ENCODE measurements around the gene FAM20C.
"Not testable (repeated sequence)": the region's sequence is repeated elsewhere in the genome, so short reads cannot be mapped to it uniquely, and the experiment has no call there.

The FAM20C gene

DNA sequence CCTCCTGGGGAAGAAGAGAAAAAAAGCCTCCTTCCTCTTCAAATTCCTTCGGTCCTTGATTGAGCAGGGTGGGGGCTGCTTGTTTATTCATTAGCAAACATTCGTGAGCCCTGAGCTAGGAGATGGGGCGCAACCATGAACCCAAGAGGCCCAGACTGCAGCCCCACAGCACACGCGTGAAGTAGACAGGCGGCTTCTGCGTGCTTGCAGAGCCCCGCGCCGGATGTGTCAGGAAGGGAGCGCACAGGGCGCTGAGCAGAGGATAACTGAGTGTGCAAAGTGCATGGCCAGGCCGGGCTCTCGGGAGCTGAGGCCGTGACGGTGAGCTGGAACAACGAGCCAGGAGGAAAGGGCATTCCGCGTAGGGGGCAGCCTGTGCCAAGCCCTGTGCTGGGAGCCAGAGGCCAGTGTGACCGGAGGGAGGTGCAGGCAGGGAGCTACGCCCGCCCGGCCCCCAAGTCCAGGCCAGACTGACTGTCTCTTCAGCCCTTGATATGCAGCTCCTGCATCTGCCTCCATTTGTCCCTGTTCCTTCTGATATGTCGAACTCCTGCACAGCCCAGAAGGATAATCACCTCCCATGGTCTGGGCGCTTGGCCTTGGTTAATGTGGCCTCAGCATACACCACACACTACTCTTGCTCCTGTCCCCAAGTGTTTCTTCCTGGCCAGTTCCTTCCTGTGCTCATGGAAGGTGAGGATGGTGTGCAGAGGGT is 102.2 kb downstream of the FAM20C start:
- no peak for DNase-seq (ENCODE audit: low spot score)

- DNase-seq (ENCODE audit: low spot score) = no peak
Observed at GRCh38 chr7:295155-296154, 103.1 kb downstream of the FAM20C start.

- no peak for DNase-seq (ENCODE audit: low spot score)
Observed at GRCh38 chr7:296373-296945, 104.1 kb downstream of the FAM20C start.

DNA sequence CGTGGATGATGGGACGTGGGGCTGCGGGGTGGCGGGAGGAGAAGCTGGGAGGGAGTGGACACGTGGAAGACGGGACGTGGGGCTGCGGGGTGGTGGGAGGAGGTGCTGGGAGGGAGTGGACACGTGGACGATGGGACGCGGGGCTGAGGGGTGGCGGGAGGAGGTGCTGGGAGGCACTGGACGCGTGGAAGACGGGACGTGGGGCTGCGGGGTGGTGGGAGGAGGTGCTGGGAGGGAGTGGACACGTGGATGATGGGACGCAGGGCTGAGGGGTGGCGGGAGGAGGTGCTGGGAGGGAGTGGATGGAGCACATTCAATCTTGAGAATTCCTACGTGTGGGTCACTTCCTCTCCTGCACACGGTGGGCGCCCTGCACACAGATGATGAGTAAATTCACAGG is 104.8 kb downstream of the FAM20C start:
- not testable (repeated sequence) for DNase-seq (ENCODE audit: low spot score)

GRCh38 chr7:297611-298374 is 105.4 kb downstream of the FAM20C start:
- no peak for DNase-seq (ENCODE audit: low spot score)

DNA sequence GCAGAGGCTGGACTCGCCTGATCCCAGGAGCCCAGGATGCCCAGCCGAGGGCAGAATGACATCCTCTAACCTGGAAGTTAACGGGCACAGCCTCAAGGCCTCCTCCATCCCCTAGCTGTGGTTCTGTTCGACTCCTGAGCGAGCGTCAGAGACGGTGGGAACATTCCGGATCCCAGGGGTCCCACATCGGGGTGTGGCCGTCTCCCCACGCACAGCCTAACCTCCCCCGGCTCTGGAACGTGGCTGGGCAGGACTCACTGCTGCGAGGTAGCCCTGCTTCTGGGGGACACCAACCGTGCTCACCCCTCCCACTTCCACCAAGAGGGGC is 106.0 kb downstream of the FAM20C start:
- DNase-seq (ENCODE audit: low spot score) = no peak

- DNase-seq (ENCODE audit: low spot score) = no peak
Observed at GRCh38 chr7:298743-299142, 106.4 kb downstream of the FAM20C start.

- no peak for DNase-seq (ENCODE audit: low spot score)
Observed at GRCh38 chr7:299169-299568, 106.8 kb downstream of the FAM20C start.

GRCh38 chr7:299628-300027 is 107.3 kb downstream of the FAM20C start:
- DNase-seq (ENCODE audit: low spot score) = no peak

- no peak for DNase-seq (ENCODE audit: low spot score)
Observed at GRCh38 chr7:300048-300447, 107.7 kb downstream of the FAM20C start.

DNA sequence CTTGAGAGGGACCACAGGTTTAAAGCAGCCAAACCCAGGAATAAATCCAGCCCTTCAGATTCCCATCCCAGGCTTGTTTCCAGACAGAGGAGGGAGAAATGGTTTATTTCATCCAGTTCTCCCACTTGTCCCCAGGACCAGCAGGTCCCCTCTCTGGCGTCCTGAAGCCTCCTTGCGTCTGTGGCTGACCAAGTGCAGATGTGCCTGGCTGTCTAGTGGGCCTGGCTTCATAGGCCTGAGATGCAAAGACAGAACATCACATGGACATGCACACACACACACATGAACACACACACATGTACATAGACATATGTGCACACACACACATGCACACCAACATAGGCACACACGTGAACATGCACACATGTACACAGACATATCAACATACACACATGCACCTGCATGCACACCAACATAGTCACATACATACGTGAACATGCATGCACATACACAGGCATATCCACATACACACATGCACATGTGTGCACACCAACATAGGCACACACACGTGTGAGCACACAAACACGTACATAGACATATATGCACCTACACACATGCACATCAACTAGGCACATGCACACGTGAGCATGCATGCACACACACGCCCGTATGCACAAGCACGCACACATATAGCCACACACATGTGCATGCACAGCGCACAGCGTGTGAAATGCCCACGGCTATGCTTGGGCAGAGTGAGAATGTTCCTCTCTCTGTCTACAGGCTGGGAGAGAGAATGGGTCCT is 108.3 kb downstream of the FAM20C start:
- no peak for DNase-seq (ENCODE audit: low spot score)

GRCh38 chr7:301291-302053 is 109.1 kb downstream of the FAM20C start:
- no peak for DNase-seq (ENCODE audit: low spot score)

DNA sequence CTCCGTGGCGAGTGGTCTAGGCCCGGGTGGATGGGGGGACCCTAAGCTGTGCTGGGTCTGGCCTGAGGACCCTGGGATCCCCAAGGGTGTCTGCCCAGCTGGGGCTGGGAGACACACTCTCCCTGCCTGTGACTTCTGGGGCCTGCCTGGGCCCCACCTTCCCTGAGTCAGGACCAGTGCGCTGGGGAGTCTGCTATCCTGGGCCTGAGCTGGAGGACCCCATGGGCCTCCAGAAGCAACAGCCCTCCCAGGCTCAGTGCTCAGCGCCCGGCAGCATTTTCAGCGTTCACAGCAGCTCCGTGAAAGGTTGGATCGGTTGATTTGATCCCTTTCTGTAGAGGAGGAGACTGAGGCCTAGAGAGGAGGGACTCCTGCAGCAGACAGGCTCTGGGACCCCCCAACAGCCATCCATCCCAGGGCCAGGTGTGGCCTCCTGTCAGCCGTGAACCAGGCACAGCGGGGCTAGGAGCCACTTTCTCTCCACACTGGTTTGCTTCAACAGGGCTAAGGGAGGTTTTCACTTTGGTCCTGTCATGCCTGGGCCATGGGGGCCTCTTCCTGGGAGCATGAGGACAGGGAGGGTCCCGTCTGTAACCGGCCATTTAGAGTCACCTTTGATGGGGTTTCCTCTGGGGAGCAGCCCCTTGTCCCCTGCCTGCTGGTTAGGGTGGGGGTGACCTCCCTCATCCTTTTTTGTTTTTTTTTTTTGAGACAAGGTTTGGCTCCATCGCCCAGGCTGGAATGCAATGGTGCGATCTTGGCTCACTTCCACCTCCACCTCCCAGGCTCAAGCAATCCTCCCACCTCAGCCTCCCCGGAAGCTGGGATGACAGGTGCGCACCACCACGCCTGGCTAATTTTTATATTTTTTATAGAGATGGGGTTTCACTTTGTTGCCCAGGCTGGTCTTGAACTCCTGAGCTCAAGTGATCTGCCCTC is 110.0 kb downstream of the FAM20C start:
- DNase-seq (ENCODE audit: low spot score) = no peak

GRCh38 chr7:303425-303824 is 111.1 kb downstream of the FAM20C start:
- DNase-seq (ENCODE audit: low spot score) = no peak

- no peak for DNase-seq (ENCODE audit: low spot score)
Observed at GRCh38 chr7:303884-304573, 111.7 kb downstream of the FAM20C start.

DNA sequence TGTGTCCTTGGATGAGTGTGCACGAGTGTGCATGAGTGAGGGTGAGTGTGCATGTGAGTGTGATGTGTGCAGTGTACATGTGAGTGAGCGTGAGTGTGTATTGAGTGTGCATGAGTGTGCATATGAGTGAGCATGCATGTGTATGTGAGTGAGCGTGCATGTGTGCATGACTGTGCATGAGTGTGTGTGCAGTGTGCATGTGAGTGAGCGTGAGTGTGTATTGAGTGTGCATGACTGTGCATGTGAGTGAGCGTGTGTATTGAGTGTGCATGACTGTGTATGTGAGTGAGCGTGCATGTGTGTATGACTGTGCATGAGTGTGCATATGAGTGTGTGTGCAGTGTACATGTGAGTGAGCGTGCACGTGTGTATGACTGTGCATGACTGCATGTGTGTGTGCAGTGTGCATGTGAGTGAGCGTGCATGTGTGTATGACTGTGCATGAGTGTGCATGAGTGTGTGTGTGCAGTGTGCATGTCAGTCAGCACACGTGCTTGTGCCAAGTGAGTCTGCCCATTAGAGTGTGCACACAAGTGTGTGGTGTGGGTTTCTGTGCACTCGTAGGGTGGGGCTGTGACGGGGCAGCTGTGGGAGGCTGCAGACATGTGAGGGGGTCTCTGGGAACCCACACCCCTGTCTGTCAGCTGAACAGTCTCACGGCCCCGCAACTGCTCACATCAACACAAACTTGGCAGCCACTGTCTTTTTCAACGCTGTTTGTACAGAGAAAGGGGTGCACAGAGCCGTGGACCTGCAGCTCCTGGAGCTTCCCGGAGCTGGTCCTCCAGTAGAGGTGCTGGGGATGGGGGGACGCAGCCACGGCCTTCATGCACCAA is 112.4 kb downstream of the FAM20C start:
- no peak for DNase-seq (ENCODE audit: low spot score)

- DNase-seq (ENCODE audit: low spot score) = no peak
Observed at GRCh38 chr7:305410-306151, 113.2 kb downstream of the FAM20C start.

Measured in CD4-positive, alpha-beta T cell treated with Interleukin-15 for 4 hours (primary cell).